LNCaP clone FGC (cell line): ENCODE measurements around the gene CD177.
A peak's percentile ranks its signal among the peaks of the same experiment; 100 is the strongest.
"Not testable (repeated sequence)": the region's sequence is repeated elsewhere in the genome, so short reads cannot be mapped to it uniquely, and the experiment has no call there.

Experiments
- DNase-seq: peaks from one replicate; pipeline ENCODE4 v3.0.0-alpha.2; 2011; ENCODE audit warnings: low read depth
- H3K4me3 ChIP-seq: 2 replicates; pipeline ENCODE4 v1.5.1; 2011; ENCODE audit warnings: mild to moderate bottlenecking, low read depth, low read length, control low read depth
- CTCF ChIP-seq: IDR thresholded peaks from 2 replicates; pipeline ENCODE4 v1.5.1; 2012; ENCODE audit warnings: mild to moderate bottlenecking; ENCODE audit not compliant: control insufficient read depth, insufficient read depth; ENCODE audit errors: extremely low read depth

CD177 gene

GRCh38 chr19:43371909-43372308 lies 18.4 kb downstream of the CD177 start:
- no peak overlapping the region for H3K4me3 ChIP-seq
- DNase-seq, result no peak
- TF ChIP-seq CTCF, result no peak

GRCh38 chr19:43372462-43372861 lies 19.0 kb downstream of the CD177 start:
- no peak for DNase-seq
- no peak overlapping the region for H3K4me3 ChIP-seq
- no peak for TF ChIP-seq CTCF

GRCh38 chr19:43377624-43378023 lies 24.1 kb downstream of the CD177 start:
- not testable (repeated sequence) for DNase-seq, H3K4me3 ChIP-seq

- no peak for TF ChIP-seq CTCF
- H3K4me3 ChIP-seq, result no peak overlapping the region
- DNase-seq, result no peak
These were observed 26.5 kb downstream of the CD177 start for GRCh38 chr19:43380008-43380407.

- TF ChIP-seq CTCF, result no peak
- no peak overlapping the region for H3K4me3 ChIP-seq
- DNase-seq, result peak; percentile 26
These were observed 27.4 kb downstream of the CD177 start for GRCh38 chr19:43380771-43381386.

- H3K4me3 ChIP-seq, DNase-seq: not testable (repeated sequence)
These were observed 29.2 kb downstream of the CD177 start for GRCh38 chr19:43382586-43383216.

- not testable (repeated sequence) for H3K4me3 ChIP-seq, DNase-seq
These were observed 29.8 kb downstream of the CD177 start for GRCh38 chr19:43383254-43383653.

GRCh38 chr19:43383759-43384158 lies 30.3 kb downstream of the CD177 start:
- DNase-seq, H3K4me3 ChIP-seq: not testable (repeated sequence)

- not testable (repeated sequence) for DNase-seq
These were observed 37.5 kb downstream of the CD177 start for GRCh38 chr19:43390903-43391551.

GRCh38 chr19:43391552-43391935 lies 38.1 kb downstream of the CD177 start:
- H3K4me3 ChIP-seq, result not testable (repeated sequence)

More at GRCh38 chr19:43390903-43391551, 37.5 kb downstream of the CD177 start:
- not testable (repeated sequence) for H3K4me3 ChIP-seq

GRCh38 chr19:43393501-43393900 lies 40.0 kb downstream of the CD177 start:
- not testable (repeated sequence) for H3K4me3 ChIP-seq, DNase-seq

More at GRCh38 chr19:43391552-43391935, 38.1 kb downstream of the CD177 start:
- not testable (repeated sequence) for DNase-seq
